Caco-2 (cell line): Measurements from ENCODE around the gene LRRC36. TPM values are rescaled to one million over a fixed set of nuclear protein-coding genes. Genes with fewer than 3 reads are reported as not detected.

Experiments
- BruUV-seq: library from RNA; stranded (reverse); fragments of 400-500 nt; replicated peaks from 2 replicates; lab custom pipeline; 2021; lab: Mats Ljungman, UMichigan
- CTCF ChIA-PET: fragments of 300-600 bp; sonication (Branson Sonifier 250); formaldehyde crosslinking; loops from one replicate; lab custom pipeline; 2022; ENCODE audit warnings: antibody characterized with exemption; lab: Charles Lee
- POLR2A ChIA-PET: fragments of 300-600 bp; sonication (Branson Sonifier 250); formaldehyde crosslinking; loops from one replicate; lab custom pipeline; 2022; ENCODE audit warnings: antibody characterized with exemption; lab: Charles Lee
- DNase-seq, 2 experiments: peaks; one replicate each; pipeline versions ENCODE4 v3.0.0 to v3.0.0-alpha.2; 2020 to 2022
- H3K27me3 ChIP-seq: replicated peaks from 2 replicates; pipeline ENCODE4 v1.6.0; 2011; ENCODE audit warnings: low read length; ENCODE audit not compliant: control insufficient read depth, insufficient read depth
- H3K36me3 ChIP-seq: 2 replicates; pipeline ENCODE4 v1.5.1; 2011; ENCODE audit warnings: low read length; ENCODE audit not compliant: control insufficient read depth, insufficient read depth
- H3K4me1 ChIP-seq: fragments of 250-450 bp; sonication (Bioruptor Pico); 2 replicates; pipeline ENCODE4 v1.5.1; 2020; ENCODE audit warnings: mild to moderate bottlenecking
- H3K4me3 ChIP-seq: 2 replicates; pipeline ENCODE4 v1.5.1; 2011; ENCODE audit warnings: low read depth, mild to moderate bottlenecking, control low read depth, low read length
- H3K9me3 ChIP-seq: fragments of 250-450 bp; sonication (Bioruptor Pico); 2 replicates; pipeline ENCODE4 v1.5.1; 2020; ENCODE audit warnings: mild to moderate bottlenecking, moderate library complexity
- H3K27ac Mint-ChIP-seq: one replicate; pipeline ENCODE4 v1.8.0; 2022; ENCODE audit warnings: mixed read lengths; ENCODE audit not compliant: unreplicated experiment
- H3K27me3 Mint-ChIP-seq: one replicate; pipeline ENCODE4 v1.8.0; 2022; ENCODE audit warnings: mixed read lengths; ENCODE audit not compliant: insufficient read depth, unreplicated experiment
- H3K36me3 Mint-ChIP-seq: one replicate; pipeline ENCODE4 v1.8.0; 2022; ENCODE audit warnings: mild to moderate bottlenecking, mixed read lengths; ENCODE audit not compliant: insufficient read depth, unreplicated experiment
- H3K4me1 Mint-ChIP-seq: one replicate; pipeline ENCODE4 v1.8.0; 2022; ENCODE audit warnings: low read depth, mixed read lengths; ENCODE audit not compliant: unreplicated experiment
- H3K4me3 Mint-ChIP-seq: one replicate; pipeline ENCODE4 v1.8.0; 2022; ENCODE audit warnings: mild to moderate bottlenecking, moderate library complexity, mixed read lengths; ENCODE audit not compliant: unreplicated experiment
- H3K9me3 Mint-ChIP-seq: one replicate; pipeline ENCODE4 v1.8.0; 2022; ENCODE audit warnings: mixed read lengths; ENCODE audit not compliant: unreplicated experiment
- CTCF ChIP-seq, 2 experiments: fragments of 200-600 bp in 1 of 2; IDR thresholded peaks; 1 replicate in 1 of 2; 2 replicates in 1 of 2; pipeline versions ENCODE4 v1.5.1 to v1.8.0; 2011 to 2022; ENCODE audit warnings: antibody characterized with exemption in 1 of 2, control low read depth in 1 of 2, inconsistent platforms in 1 of 2, low read depth in 1 of 2, low read length in 1 of 2, mild to moderate bottlenecking in 1 of 2, moderate library complexity in 1 of 2; ENCODE audit not compliant: insufficient read depth in 1 of 2, severe bottlenecking in 1 of 2, unreplicated experiment in 1 of 2
- intact Hi-C: fragments of 100-400 bp; cut with micrococcal nuclease; formaldehyde crosslinking; loops from one replicate; pipeline ENCODE4 v1.10.0; 2022; ENCODE audit not compliant: unreplicated experiment
- total RNA-seq: library from RNA; stranded (reverse); gene quantifications from 2 replicates; pipeline ENCODE4 v1.2.3, GENCODE V29; 2022

The LRRC36 gene
- total RNA-seq, 1 experiment from 2014 or later, result not detected

GRCh38 chr16:67389911-67390815, 63.5 kb downstream of the LRRC36 start:
- no peaks in the 10 kb centered on the region for H3K27me3 Mint-ChIP-seq
- H3K36me3 Mint-ChIP-seq, result peaks cover 5% of the 10 kb centered on the region
- intact Hi-C loops, result no loop called here
- no peak overlapping the region for H3K4me3 Mint-ChIP-seq
- Histone ChIP-seq H3K4me1 (no peaks in the 10 kb centered on the region), H3K9me3 (no peaks in the 10 kb centered on the region), H3K4me3 (no peak overlapping the region), H3K36me3 (no peaks in the 10 kb centered on the region), H3K27me3 (no peaks in the 10 kb centered on the region)
- no peak for TF ChIP-seq CTCF (IDR thresholded peaks at IDR 0.05; ENCODE audit: insufficient read depth in 1 of 2, low read depth in 1 of 2, low read length in 1 of 2, severe bottlenecking in 1 of 2, unreplicated experiment in 1 of 2)
- BruUV-seq, result no TSS peak
- peaks cover 7% of the 10 kb centered on the region for H3K4me1 Mint-ChIP-seq
- ChIA-PET POLR2A (no interaction called here), CTCF (interaction anchor here (0.8 kb wide), 1 partner anchor 66 kb away, joined by 3 read pairs; no protein-coding TSS in a partner anchor)
- H3K27ac Mint-ChIP-seq, result no peak overlapping the region
- DNase-seq, result no peak
- no peaks in the 10 kb centered on the region for H3K9me3 Mint-ChIP-seq

- Histone ChIP-seq H3K27me3 (no peaks in the 10 kb centered on the region), H3K9me3 (no peaks in the 10 kb centered on the region), H3K4me1 (peaks cover 7% of the 10 kb centered on the region), H3K36me3 (no peaks in the 10 kb centered on the region), H3K4me3 (no peak overlapping the region)
- intact Hi-C loops, result no loop called here
- Mint-ChIP-seq H3K27me3 (no peaks in the 10 kb centered on the region), H3K9me3 (no peaks in the 10 kb centered on the region), H3K4me1 (peaks cover 7% of the 10 kb centered on the region), H3K36me3 (peaks cover 5% of the 10 kb centered on the region), H3K27ac (no peak overlapping the region), H3K4me3 (no peak overlapping the region)
- POLR2A ChIA-PET, result interaction anchor here (0.6 kb wide), 1 partner anchor 11 kb away, joined by 3 read pairs; no protein-coding TSS in a partner anchor
- CTCF ChIA-PET, result no interaction called here
- BruUV-seq, result no TSS peak
- TF ChIP-seq CTCF (IDR thresholded peaks at IDR 0.05; ENCODE audit: insufficient read depth in 1 of 2, low read depth in 1 of 2, low read length in 1 of 2, severe bottlenecking in 1 of 2, unreplicated experiment in 1 of 2), result no peak
- no peak for DNase-seq
Measured at GRCh38 chr16:67390816-67391423, 64.3 kb downstream of the LRRC36 start.

GRCh38 chr16:67391424-67392300, 65.0 kb downstream of the LRRC36 start:
- H3K9me3 Mint-ChIP-seq, result no peaks in the 10 kb centered on the region
- H3K4me1 Mint-ChIP-seq, result peaks cover 7% of the 10 kb centered on the region
- H3K4me1 ChIP-seq, result peaks cover 15% of the 10 kb centered on the region
- no TSS peak for BruUV-seq
- intact Hi-C loops, result no loop called here
- H3K36me3 Mint-ChIP-seq, result peaks cover 5% of the 10 kb centered on the region
- H3K27ac Mint-ChIP-seq, result no peak overlapping the region
- POLR2A ChIA-PET, result interaction anchor here (0.6 kb wide), 1 partner anchor 11 kb away, joined by 3 read pairs; no protein-coding TSS in a partner anchor
- H3K27me3 ChIP-seq, result no peaks in the 10 kb centered on the region
- H3K4me3 ChIP-seq, result no peak overlapping the region
- H3K9me3 ChIP-seq, result no peaks in the 10 kb centered on the region
- CTCF ChIA-PET, result no interaction called here
- DNase-seq, result no peak
- H3K36me3 ChIP-seq, result no peaks in the 10 kb centered on the region
- H3K4me3 Mint-ChIP-seq, result no peak overlapping the region
- no peaks in the 10 kb centered on the region for H3K27me3 Mint-ChIP-seq
- TF ChIP-seq CTCF (IDR thresholded peaks at IDR 0.05; ENCODE audit: insufficient read depth in 1 of 2, low read depth in 1 of 2, low read length in 1 of 2, severe bottlenecking in 1 of 2, unreplicated experiment in 1 of 2), result no peak
